ENCODE data around the gene RING1.

Gene RING1

DNA sequence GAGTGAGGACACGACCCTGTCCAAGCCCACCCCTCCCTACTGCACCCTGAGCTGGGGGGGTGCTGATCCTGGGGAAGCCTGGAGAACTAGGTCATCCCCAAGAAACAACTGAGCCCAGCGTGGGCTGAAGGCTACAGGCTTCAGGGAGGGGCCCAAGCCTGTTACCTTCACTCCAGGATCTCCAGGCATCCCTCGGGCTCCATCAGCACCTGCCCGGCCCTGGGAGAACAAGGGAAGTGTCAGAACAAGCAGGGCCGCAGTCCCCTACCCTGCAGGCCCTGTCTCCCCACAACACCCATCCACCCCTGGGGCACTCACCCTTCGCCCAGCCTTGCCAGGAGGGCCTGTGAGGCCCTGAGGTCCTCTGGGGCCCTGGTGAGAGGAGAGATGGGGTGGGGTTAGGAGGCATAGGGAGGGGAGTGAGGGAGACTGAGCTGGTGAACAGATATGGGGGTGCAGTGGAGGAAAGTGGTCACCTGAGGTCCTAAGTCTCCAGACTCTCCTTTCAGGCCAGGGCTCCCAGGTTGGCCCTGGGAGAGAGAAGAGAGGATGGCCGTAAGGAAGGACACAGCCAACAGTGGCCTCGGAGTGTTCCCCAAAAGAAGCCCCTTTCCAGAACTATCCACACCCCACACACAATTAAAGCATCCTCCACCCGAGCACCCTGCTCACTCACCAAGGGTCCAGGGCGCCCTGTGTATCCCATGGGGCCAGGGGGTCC, 29.4 kb upstream of the RING1 start:
- Mint-ChIP-seq H3K4me1 (peaks cover 14% of the 10 kb centered on the region), H3K27me3 (peaks cover 60% of the 10 kb centered on the region), H3K36me3 (peaks cover 14% of the 10 kb centered on the region), H3K9me3 (peaks cover 13% of the 10 kb centered on the region), H3K4me3 (no peak overlapping the region), H3K27ac (no peak overlapping the region)
- no peak for DNase-seq
- CTCF ChIA-PET: interaction anchor here (0.8 kb wide), 1 partner anchor 55 kb away, joined by 3 read pairs; no protein-coding TSS in a partner anchor

GRCh38 chr6:33181141-33181540, 27.2 kb upstream of the RING1 start:
- Mint-ChIP-seq H3K27ac (no peak overlapping the region), H3K36me3 (peaks cover 22% of the 10 kb centered on the region), H3K4me3 (no peak overlapping the region), H3K27me3 (peaks cover 56% of the 10 kb centered on the region), H3K9me3 (peaks cover 13% of the 10 kb centered on the region), H3K4me1 (peaks cover 21% of the 10 kb centered on the region)
- CTCF ChIA-PET: interaction anchor here (1.3 kb wide), 1 partner anchor 55 kb away, joined by 4 read pairs; no protein-coding TSS in a partner anchor
- DNase-seq: no peak

DNA sequence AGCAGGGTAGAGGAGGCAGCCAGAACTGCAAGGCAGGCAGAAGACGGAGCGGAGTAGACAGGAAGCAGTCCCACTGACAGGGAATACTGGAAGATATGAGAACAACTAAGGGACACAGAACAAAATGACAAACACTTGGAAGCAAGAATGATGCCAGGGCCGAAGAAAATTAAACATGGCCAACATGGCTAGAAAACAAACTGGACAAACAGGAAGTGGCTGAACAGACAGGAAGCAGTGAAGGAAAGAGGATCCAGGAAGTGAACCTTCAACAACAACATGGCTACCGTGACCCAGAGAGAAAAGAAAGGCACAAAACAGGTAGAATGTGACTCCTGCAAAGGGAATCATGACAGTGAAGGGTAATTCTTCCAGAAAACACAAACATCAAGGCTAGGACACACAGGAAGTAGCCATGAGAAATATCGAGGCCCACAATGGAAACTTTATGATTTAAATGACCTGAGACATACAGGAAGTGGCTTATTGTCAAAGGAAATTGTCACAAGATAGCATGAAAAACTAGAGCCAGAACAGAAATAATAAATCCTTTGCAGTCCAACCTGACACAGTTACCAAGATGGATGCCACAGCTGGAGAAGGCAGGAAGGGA, 25.1 kb upstream of the RING1 start:
- peaks cover 64% of the 10 kb centered on the region for H3K27me3 Mint-ChIP-seq
- H3K4me1 Mint-ChIP-seq: peaks cover 21% of the 10 kb centered on the region
- H3K9me3 Mint-ChIP-seq: peaks cover 13% of the 10 kb centered on the region
- DNase-seq: no peak
- H3K36me3 Mint-ChIP-seq: peaks cover 22% of the 10 kb centered on the region
- peak overlapping the region; percentile 90 for H3K27ac Mint-ChIP-seq
- CTCF ChIA-PET: interaction anchor here (1.0 to 1.1 kb wide), 2 partner anchors 15 to 65 kb away, joined by 3 to 4 read pairs; no protein-coding TSS in a partner anchor
- H3K4me3 Mint-ChIP-seq: no peak overlapping the region

- H3K36me3 Mint-ChIP-seq: peaks cover 22% of the 10 kb centered on the region
- H3K4me1 Mint-ChIP-seq: peaks cover 21% of the 10 kb centered on the region
- no peak for DNase-seq
- H3K27ac Mint-ChIP-seq: no peak overlapping the region
- no peak overlapping the region for H3K4me3 Mint-ChIP-seq
- CTCF ChIA-PET: no interaction called here
- H3K27me3 Mint-ChIP-seq: peaks cover 69% of the 10 kb centered on the region
- H3K9me3 Mint-ChIP-seq: peaks cover 13% of the 10 kb centered on the region
Measured at GRCh38 chr6:33185190-33185589, 23.1 kb upstream of the RING1 start.

DNA sequence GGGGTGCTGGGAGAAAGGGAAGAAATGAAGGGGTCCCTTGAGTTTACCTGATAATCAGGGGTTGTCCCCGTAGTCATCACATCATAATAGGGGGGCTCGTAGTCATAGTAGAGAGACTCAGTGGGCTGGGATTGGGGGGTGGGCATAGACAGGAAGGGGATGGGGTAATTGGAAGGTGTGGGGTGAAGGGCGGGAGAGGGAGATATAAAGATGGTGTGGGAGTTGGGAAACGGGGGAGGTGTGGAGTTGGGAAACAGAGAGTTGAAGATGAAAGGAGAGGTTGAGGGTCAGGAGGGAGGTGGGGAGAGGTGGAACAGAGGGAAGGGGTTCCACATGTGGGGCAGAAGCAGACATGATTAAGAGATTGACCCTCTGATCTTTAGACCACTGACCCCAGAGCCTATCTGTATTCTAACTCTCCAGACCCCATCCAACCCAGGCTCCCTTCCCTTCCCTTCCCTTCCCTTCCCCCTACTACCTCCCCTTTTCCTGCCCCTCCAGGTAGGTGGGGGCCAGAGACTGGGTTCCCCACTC, 22.6 kb upstream of the RING1 start:
- Mint-ChIP-seq H3K9me3 (peaks cover 13% of the 10 kb centered on the region), H3K27me3 (peaks cover 70% of the 10 kb centered on the region), H3K4me1 (peaks cover 21% of the 10 kb centered on the region), H3K4me3 (no peak overlapping the region), H3K36me3 (peaks cover 22% of the 10 kb centered on the region), H3K27ac (no peak overlapping the region)
- CTCF ChIA-PET: no interaction called here
- no peak for DNase-seq

- peaks cover 20% of the 10 kb centered on the region for H3K36me3 Mint-ChIP-seq
- CTCF ChIA-PET: no interaction called here
Measured at GRCh38 chr6:33187809-33188208, 20.5 kb upstream of the RING1 start.

DNA sequence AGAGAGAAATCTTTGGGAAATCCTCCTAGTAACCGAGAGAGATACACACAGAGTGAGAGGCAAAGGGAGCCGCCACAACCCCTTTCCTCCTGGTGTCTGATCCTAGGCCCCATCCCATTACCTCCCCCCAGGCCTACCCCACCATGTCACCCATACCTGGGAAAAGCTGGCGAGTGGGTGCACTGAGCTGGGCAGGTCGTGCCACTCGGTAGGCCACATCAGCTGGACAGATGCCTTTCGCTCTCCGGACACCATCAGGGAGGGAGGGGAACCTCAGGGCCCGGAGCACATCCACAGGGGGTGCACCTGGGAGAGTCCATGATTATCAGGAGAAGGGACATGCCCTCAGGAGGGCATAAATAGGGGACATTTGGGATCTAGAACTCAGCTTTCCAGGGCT, 19.1 kb upstream of the RING1 start:
- H3K36me3 Mint-ChIP-seq: peaks cover 12% of the 10 kb centered on the region
- H3K27ac Mint-ChIP-seq: no peak overlapping the region
- CTCF ChIA-PET: interaction anchor here (1.0 kb wide), 1 partner anchor 30 kb away, joined by 3 read pairs; no protein-coding TSS in a partner anchor
- H3K27me3 Mint-ChIP-seq: peaks cover 91% of the 10 kb centered on the region
- H3K9me3 Mint-ChIP-seq: no peaks in the 10 kb centered on the region
- peaks cover 19% of the 10 kb centered on the region for H3K4me1 Mint-ChIP-seq
- DNase-seq: no peak
- H3K4me3 Mint-ChIP-seq: no peak overlapping the region

More at GRCh38 chr6:33187809-33188208, 20.5 kb upstream of the RING1 start:
- DNase-seq: no peak
- Mint-ChIP-seq H3K4me3 (no peak overlapping the region), H3K27me3 (peaks cover 81% of the 10 kb centered on the region), H3K4me1 (peaks cover 28% of the 10 kb centered on the region), H3K27ac (no peak overlapping the region), H3K9me3 (peaks cover 11% of the 10 kb centered on the region)

DNA sequence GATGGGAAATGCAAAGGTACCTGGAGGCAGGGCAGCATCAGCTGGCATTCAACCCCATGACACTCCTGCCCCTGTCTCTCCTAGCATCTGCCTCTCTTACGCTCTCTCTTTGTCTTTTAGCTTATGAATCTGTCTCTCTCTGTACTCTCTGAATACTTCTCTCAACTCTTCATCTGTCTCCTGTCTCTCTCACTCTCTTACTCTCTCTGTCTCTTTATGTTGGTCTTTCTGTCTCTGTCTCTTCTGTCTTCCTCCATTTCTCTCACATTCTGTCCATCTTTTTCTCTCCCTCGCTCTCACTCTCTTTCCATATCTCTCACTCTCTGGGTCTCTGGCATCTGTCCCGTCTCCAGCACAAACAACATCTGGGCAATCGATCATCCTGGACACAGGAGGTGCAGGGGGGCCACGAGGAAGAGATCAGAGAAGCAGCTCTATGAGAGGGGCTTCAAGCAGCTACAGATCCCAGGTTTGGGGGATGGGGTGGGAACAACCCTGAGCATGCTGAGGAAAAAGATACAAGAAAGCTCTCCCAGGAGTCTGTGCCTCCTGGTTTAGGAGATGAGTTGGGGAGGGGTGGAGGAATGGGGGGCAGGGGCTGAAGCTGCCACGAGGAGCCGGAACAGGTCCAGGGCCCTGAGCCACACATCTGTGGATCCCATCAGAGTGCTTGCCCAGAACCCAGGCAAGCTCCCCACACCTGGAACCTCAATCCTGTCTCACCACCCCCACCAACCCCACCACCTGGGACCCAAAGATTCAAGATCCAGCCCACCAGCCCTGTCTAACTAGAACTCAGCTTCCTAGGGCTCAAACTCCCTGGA, 18.5 kb upstream of the RING1 start:
- DNase-seq: no peak
- Mint-ChIP-seq H3K36me3 (peaks cover 12% of the 10 kb centered on the region), H3K4me3 (no peak overlapping the region), H3K27me3 (peaks cover 87% of the 10 kb centered on the region), H3K27ac (no peak overlapping the region), H3K9me3 (no peaks in the 10 kb centered on the region), H3K4me1 (peaks cover 14% of the 10 kb centered on the region)
- CTCF ChIA-PET: interaction anchor here (1.0 kb wide), 1 partner anchor 31 kb away, joined by 3 read pairs; no protein-coding TSS in a partner anchor

DNA sequence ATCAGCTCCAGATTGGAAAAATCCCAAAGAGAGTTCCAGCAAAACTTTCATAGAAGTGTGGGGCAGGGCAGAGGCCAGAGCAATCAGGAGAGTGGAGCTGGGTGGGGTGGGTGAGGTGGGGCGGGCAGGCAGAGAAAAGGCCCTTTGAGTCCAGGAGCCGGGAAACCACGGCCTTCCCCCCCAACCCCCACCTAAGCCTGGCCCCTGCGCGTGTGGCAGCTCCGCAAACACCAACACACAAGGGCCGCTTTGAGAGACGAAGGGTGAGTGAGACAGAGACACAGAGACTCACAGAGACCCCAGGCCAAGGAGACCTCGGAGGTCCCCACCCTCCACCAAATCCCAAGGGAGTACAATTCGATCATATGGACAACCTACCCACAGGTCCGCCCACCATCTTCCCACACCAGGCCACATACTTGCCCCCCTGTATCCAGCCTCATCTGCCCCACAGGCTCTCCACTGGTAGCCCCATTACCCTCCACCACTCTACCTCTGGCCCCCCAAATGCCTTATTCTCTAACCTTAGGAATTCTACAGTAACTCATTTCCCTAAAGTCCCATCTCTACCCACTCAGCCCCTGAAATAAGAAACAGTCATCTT, 17.7 kb upstream of the RING1 start:
- CTCF ChIA-PET: no interaction called here
- peaks cover 81% of the 10 kb centered on the region for H3K27me3 Mint-ChIP-seq
- H3K4me1 Mint-ChIP-seq: peaks cover 14% of the 10 kb centered on the region
- H3K36me3 Mint-ChIP-seq: peaks cover 19% of the 10 kb centered on the region
- no peak overlapping the region for H3K4me3 Mint-ChIP-seq
- no peak overlapping the region for H3K27ac Mint-ChIP-seq
- DNase-seq: no peak
- H3K9me3 Mint-ChIP-seq: no peaks in the 10 kb centered on the region

DNA sequence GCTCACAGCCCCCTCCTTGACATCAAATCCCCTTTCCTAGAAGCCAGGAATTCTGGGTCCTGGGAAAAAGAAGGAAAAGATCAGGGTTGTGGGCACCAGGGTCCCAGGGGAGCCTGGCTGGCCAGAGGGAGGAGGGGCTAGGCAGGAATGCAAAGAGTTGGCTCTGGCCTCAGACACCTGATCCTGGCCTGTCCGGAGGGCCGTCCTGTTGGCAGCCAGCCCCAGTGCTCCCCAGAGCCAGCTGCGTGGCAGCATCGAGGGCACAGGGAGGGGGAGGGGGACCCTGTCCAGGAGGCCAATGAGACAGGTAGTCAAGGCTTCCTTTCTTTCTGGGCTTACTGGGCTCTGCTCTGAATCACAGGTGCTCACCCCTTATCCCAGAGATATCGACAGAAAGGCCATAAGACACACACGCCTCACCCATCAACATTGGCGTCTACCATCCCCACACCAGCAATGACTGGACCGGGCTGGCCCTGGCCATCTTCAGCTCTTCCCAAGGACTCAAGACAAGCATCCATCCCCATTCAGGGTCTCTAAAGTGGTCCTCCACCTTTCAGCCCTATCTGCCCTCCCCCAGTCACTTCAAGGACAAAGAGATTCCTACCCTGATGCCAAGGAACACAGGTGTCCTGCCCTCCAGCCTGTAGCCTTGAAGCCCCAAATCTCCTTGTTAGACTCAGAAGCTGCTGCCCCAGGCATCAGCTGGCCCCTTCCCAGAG, 16.8 kb upstream of the RING1 start:
- Mint-ChIP-seq H3K27ac (no peak overlapping the region), H3K4me1 (peaks cover 14% of the 10 kb centered on the region), H3K9me3 (no peaks in the 10 kb centered on the region), H3K36me3 (peaks cover 29% of the 10 kb centered on the region), H3K27me3 (peaks cover 71% of the 10 kb centered on the region), H3K4me3 (no peak overlapping the region)
- CTCF ChIA-PET: interaction anchor here (0.7 kb wide), 1 partner anchor 31 kb away, joined by 3 read pairs; no protein-coding TSS in a partner anchor
- DNase-seq: no peak

DNA sequence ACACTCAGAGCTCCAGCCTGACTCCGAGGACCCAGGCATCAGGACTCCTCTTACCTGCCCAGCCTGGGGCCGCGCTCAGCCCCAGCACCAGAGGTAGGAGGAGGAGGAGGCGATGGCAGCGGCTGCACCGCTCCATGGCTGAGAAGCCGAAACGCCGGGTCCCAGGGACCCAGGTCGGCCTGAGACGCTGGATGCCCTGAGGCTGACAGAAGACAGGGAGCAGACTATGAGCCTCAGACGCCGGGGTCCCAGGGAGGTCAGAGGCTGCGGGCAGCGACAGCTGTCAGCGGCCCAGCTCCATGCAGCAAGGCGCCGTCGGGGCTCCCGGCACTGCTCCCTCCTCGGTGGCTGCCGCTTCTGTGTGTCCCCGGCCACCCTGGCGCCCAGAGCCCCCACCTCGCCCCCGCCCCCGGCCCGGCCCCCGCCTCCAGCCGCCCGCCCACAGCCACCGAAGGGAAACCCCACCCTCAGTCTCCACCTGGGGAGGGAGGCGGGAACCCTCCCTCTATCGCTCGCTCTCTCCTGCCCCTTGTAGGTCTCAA, 16.1 kb upstream of the RING1 start, which contains the start of gene COL11A2:
TSS of gene COL11A2 (minus strand) at position 363 of the 542 bp plus-strand sequence. CDS start at position 136, 227 bp downstream.
- Mint-ChIP-seq H3K4me3 (peak within 1 kb of the TSS; percentile 30), H3K27ac (no peak within 1 kb of the TSS), H3K4me1 (peaks cover 16% of the 10 kb centered on the region), H3K36me3 (peaks cover 34% of the 10 kb centered on the region), H3K27me3 (peaks cover 65% of the 10 kb centered on the region), H3K9me3 (no peaks in the 10 kb centered on the region)
- CTCF ChIA-PET: interaction anchor here (0.7 kb wide), 1 partner anchor 31 kb away, joined by 3 read pairs; no protein-coding TSS in a partner anchor
- no peak for DNase-seq

- Mint-ChIP-seq H3K9me3 (no peaks in the 10 kb centered on the region), H3K27me3 (peaks cover 57% of the 10 kb centered on the region), H3K4me3 (peak overlapping the region; percentile 30), H3K4me1 (peaks cover 23% of the 10 kb centered on the region), H3K36me3 (peaks cover 38% of the 10 kb centered on the region), H3K27ac (no peak overlapping the region)
- DNase-seq: peak; percentile 39
- CTCF ChIA-PET: no interaction called here
Measured at GRCh38 chr6:33192671-33193602, 15.4 kb upstream of the RING1 start.
